GM23248 (cell line): Measurements from ENCODE around the gene MRPS5.

Experiments
- EZH2 ChIP-seq: fragments of 200-600 bp; sonication (generic); IDR thresholded peaks from 2 replicates; pipeline ENCODE4 v1.6.1; 2018; ENCODE audit warnings: antibody characterized with exemption, mild to moderate bottlenecking; ENCODE audit not compliant: insufficient read depth, poor library complexity, severe bottlenecking
- EZH2phosphoT487 ChIP-seq: fragments of 200-600 bp; sonication (generic); IDR thresholded peaks from 2 replicates; pipeline ENCODE4 v1.6.1; 2018; ENCODE audit warnings: antibody characterized with exemption, moderate library complexity, mild to moderate bottlenecking, low read depth; ENCODE audit not compliant: insufficient read depth

GRCh38 chr2:95068256-95068655, 53.4 kb downstream of the MRPS5 start:
- no peak for TF ChIP-seq EZH2phosphoT487
- TF ChIP-seq EZH2, result no peak
